ENCODE data around the gene ACACB.

The ACACB gene

GRCh38 chr12:109193896-109194295, 77.5 kb downstream of the ACACB start:
- no peak for DNase-seq (ENCODE audit: low read depth, low spot score)

GRCh38 chr12:109196332-109196731, 79.9 kb downstream of the ACACB start:
- H3K4me3 ChIP-seq (ENCODE audit: low read length): no peak overlapping the region
- DNase-seq (ENCODE audit: low read depth, low spot score): no peak

More at GRCh38 chr12:109193896-109194295, 77.5 kb downstream of the ACACB start:
- no peak overlapping the region for H3K4me3 ChIP-seq (ENCODE audit: low read length)

GRCh38 chr12:109197327-109197726, 80.9 kb downstream of the ACACB start:
- DNase-seq (ENCODE audit: low read depth, low spot score): no peak
- no peak overlapping the region for H3K4me3 ChIP-seq (ENCODE audit: low read length)

- DNase-seq (ENCODE audit: low read depth, low spot score): no peak
- H3K4me3 ChIP-seq (ENCODE audit: low read length): no peak overlapping the region
Measured at GRCh38 chr12:109199324-109199723, 82.9 kb downstream of the ACACB start.

- DNase-seq (ENCODE audit: low read depth, low spot score): no peak
- no peak overlapping the region for H3K4me3 ChIP-seq (ENCODE audit: low read length)
Measured at GRCh38 chr12:109200825-109201495, 84.6 kb downstream of the ACACB start.

- H3K4me3 ChIP-seq (ENCODE audit: low read length): no peak overlapping the region
- DNase-seq (ENCODE audit: low read depth, low spot score): no peak
Measured at GRCh38 chr12:109201496-109201885, 85.1 kb downstream of the ACACB start.

GRCh38 chr12:109202770-109203169, 86.4 kb downstream of the ACACB start:
- DNase-seq (ENCODE audit: low read depth, low spot score): no peak
- H3K4me3 ChIP-seq (ENCODE audit: low read length): no peak overlapping the region

GRCh38 chr12:109203480-109203879, 87.1 kb downstream of the ACACB start:
- H3K4me3 ChIP-seq (ENCODE audit: low read length): no peak overlapping the region
- DNase-seq (ENCODE audit: low read depth, low spot score): no peak

- H3K4me3 ChIP-seq (ENCODE audit: low read length): no peak overlapping the region
- DNase-seq (ENCODE audit: low read depth, low spot score): no peak
Measured at GRCh38 chr12:109209082-109209481, 92.7 kb downstream of the ACACB start.

- no peak for DNase-seq (ENCODE audit: low read depth, low spot score)
- no peak overlapping the region for H3K4me3 ChIP-seq (ENCODE audit: low read length)
Measured at GRCh38 chr12:109212460-109213115, 96.2 kb downstream of the ACACB start.

- DNase-seq (ENCODE audit: low read depth, low spot score): no peak
- no peak overlapping the region for H3K4me3 ChIP-seq (ENCODE audit: low read length)
Measured at GRCh38 chr12:109214131-109214530, 97.7 kb downstream of the ACACB start.

- no peak overlapping the region for H3K4me3 ChIP-seq (ENCODE audit: low read length)
- no peak for DNase-seq (ENCODE audit: low read depth, low spot score)
Measured at GRCh38 chr12:109218996-109219395, 102.6 kb downstream of the ACACB start.

GRCh38 chr12:109219938-109220337, 103.6 kb downstream of the ACACB start:
- no peak for DNase-seq (ENCODE audit: low read depth, low spot score)
- H3K4me3 ChIP-seq (ENCODE audit: low read length): no peak overlapping the region

GRCh38 chr12:109221277-109221931, 105.0 kb downstream of the ACACB start:
- no peak for DNase-seq (ENCODE audit: low read depth, low spot score)

GRCh38 chr12:109222062-109222461, 105.7 kb downstream of the ACACB start:
- no peak for DNase-seq (ENCODE audit: low read depth, low spot score)
- no peak overlapping the region for H3K4me3 ChIP-seq (ENCODE audit: low read length)

More at GRCh38 chr12:109221277-109221931, 105.0 kb downstream of the ACACB start:
- no peak overlapping the region for H3K4me3 ChIP-seq (ENCODE audit: low read length)

GRCh38 chr12:109222496-109222895, 106.1 kb downstream of the ACACB start:
- H3K4me3 ChIP-seq (ENCODE audit: low read length): no peak overlapping the region
- no peak for DNase-seq (ENCODE audit: low read depth, low spot score)

- no peak for DNase-seq (ENCODE audit: low read depth, low spot score)
- no peak overlapping the region for H3K4me3 ChIP-seq (ENCODE audit: low read length)
Measured at GRCh38 chr12:109223211-109223610, 106.8 kb downstream of the ACACB start.

- H3K4me3 ChIP-seq (ENCODE audit: low read length): no peak overlapping the region
- no peak for DNase-seq (ENCODE audit: low read depth, low spot score)
Measured at GRCh38 chr12:109223868-109224267, 107.5 kb downstream of the ACACB start.

GRCh38 chr12:109228664-109229063, 112.3 kb downstream of the ACACB start:
- H3K4me3 ChIP-seq (ENCODE audit: low read length): no peak overlapping the region
- no peak for DNase-seq (ENCODE audit: low read depth, low spot score)

GRCh38 chr12:109230193-109230592, 113.8 kb downstream of the ACACB start:
- H3K4me3 ChIP-seq (ENCODE audit: low read length): no peak overlapping the region
- no peak for DNase-seq (ENCODE audit: low read depth, low spot score)
